H1 (cell line): ENCODE data around the gene ISG15. TPM values are rescaled to one million over a fixed set of nuclear protein-coding genes. Genes with fewer than 3 reads are reported as not detected.

Experiments used
- CTCF ChIA-PET: fragments of 300-600 bp; sonication (Branson Sonifier 250); formaldehyde crosslinking; loops from one replicate; lab custom pipeline; 2021; ENCODE audit not compliant: partially characterized antibody; lab: Charles Lee
- POLR2A ChIA-PET: fragments of 300-600 bp; sonication (Branson Sonifier 250); formaldehyde crosslinking; loops from one replicate; lab custom pipeline; 2021; ENCODE audit warnings: inconsistent platforms; ENCODE audit not compliant: partially characterized antibody; lab: Charles Lee
- DNase-seq, 2 experiments: peaks; one replicate each; pipeline versions ENCODE4 v3.0.0 to v3.0.0-alpha.2; 2010 to 2022; ENCODE audit warnings: low spot score in 2 of 2, low read depth in 1 of 2, mixed read lengths in 1 of 2
- FAIRE-seq: peaks from 2 replicates; lab custom pipeline; 2011; peaks lifted over from hg19 to GRCh38; lab: Jason Lieb, UNC
- H2AFZ ChIP-seq: 2 replicates; pipeline ENCODE4 v1.8.1; 2012; ENCODE audit warnings: low read length, inconsistent platforms
- H2AK5ac ChIP-seq: 2 replicates; pipeline ENCODE4 v1.6.1; 2013; ENCODE audit warnings: low read depth, low read length
- H2BK120ac ChIP-seq: replicated peaks from 2 replicates; pipeline ENCODE3; 2013; ENCODE audit warnings: low read depth, low read length, inconsistent platforms
- H2BK12ac ChIP-seq: 2 replicates; pipeline ENCODE4 v1.6.1; 2013; ENCODE audit warnings: low read depth, low read length
- H2BK15ac ChIP-seq: 2 replicates; pipeline ENCODE4 v1.6.1; 2013; ENCODE audit warnings: low read length
- H2BK20ac ChIP-seq: 2 replicates; pipeline ENCODE4 v1.6.1; 2013; ENCODE audit warnings: low read length
- H2BK5ac ChIP-seq: 2 replicates; pipeline ENCODE4 v1.6.1; 2013; ENCODE audit warnings: low read depth, low read length
- H3K14ac ChIP-seq: 2 replicates; pipeline ENCODE4 v1.6.1; 2013; ENCODE audit warnings: inconsistent platforms; ENCODE audit not compliant: insufficient read length
- H3K18ac ChIP-seq: 2 replicates; pipeline ENCODE4 v1.6.1; 2013; ENCODE audit warnings: low read length; ENCODE audit errors: extremely low read depth
- H3K23ac ChIP-seq: 2 replicates; pipeline ENCODE4 v1.6.1; 2013; ENCODE audit warnings: inconsistent platforms; ENCODE audit not compliant: insufficient read length
- H3K23me2 ChIP-seq: 2 replicates; pipeline ENCODE4 v1.6.1; 2013; ENCODE audit warnings: low read depth, low read length
- H3K27ac ChIP-seq: 2 replicates; pipeline ENCODE4 v1.6.1; 2011; ENCODE audit warnings: low read depth, low read length, inconsistent platforms
- H3K27me3 ChIP-seq, 4 experiments: replicated peaks in 1 of 4; 1 replicate in 1 of 4; 2 replicates in 3 of 4; pipeline versions ENCODE4 v1.6.1 to v1.8.1; 2011 to 2013; ENCODE audit warnings: low read length in 3 of 4, mild to moderate bottlenecking in 3 of 4, inconsistent platforms in 2 of 4, mixed read lengths in 2 of 4, moderate library complexity in 1 of 4; ENCODE audit not compliant: control insufficient read depth in 3 of 4, insufficient read depth in 3 of 4; ENCODE audit errors: extremely low read depth in 1 of 4
- H3K36me3 ChIP-seq, 4 experiments: 2 replicates each; pipeline versions ENCODE4 v1.6.1 to v1.8.1; 2011 to 2013; ENCODE audit warnings: mild to moderate bottlenecking in 4 of 4, low read length in 3 of 4, moderate library complexity in 2 of 4, control low read depth in 1 of 4, inconsistent platforms in 1 of 4; ENCODE audit not compliant: insufficient read depth in 4 of 4, control insufficient read depth in 2 of 4
- H3K4ac ChIP-seq: replicated peaks from 2 replicates; pipeline ENCODE3; 2013; ENCODE audit warnings: low read length, low read depth, mixed read lengths, inconsistent platforms; ENCODE audit not compliant: insufficient read length
- H3K4me1 ChIP-seq, 4 experiments: replicated peaks in 1 of 4; 1 replicate in 1 of 4; 2 replicates in 3 of 4; pipeline versions ENCODE4 v1.6.1 to v1.8.1; 2011 to 2013; ENCODE audit warnings: low read length in 3 of 4, inconsistent platforms in 2 of 4, mixed read lengths in 1 of 4; ENCODE audit not compliant: insufficient read depth in 4 of 4, control insufficient read depth in 3 of 4
- H3K4me2 ChIP-seq, 2 experiments: 2 replicates each; pipeline versions ENCODE4 v1.6.1 to v1.8.1; 2011 to 2013; ENCODE audit warnings: low read depth in 2 of 2, low read length in 2 of 2, control low read depth in 1 of 2, inconsistent platforms in 1 of 2, mild to moderate bottlenecking in 1 of 2; ENCODE audit not compliant: insufficient read depth in 1 of 2
- H3K4me3 ChIP-seq, 4 experiments: fragments of 200-600, 300-600 bp in 1 of 4; sonication (generic), shearing (Covaris generic), sonication (Bioruptor Twin) in 1 of 4; 2 replicates each; pipeline versions ENCODE4 v1.5.1 to v1.8.1; 2011 to 2016; ENCODE audit warnings: low read length in 4 of 4, low read depth in 3 of 4, control low read depth in 2 of 4, inconsistent platforms in 2 of 4, mild to moderate bottlenecking in 2 of 4, mixed read lengths in 1 of 4, moderate library complexity in 1 of 4; ENCODE audit not compliant: insufficient read depth in 2 of 4; ENCODE audit errors: extremely low read depth in 1 of 4
- H3K56ac ChIP-seq: replicated peaks from 2 replicates; pipeline ENCODE3; 2013; ENCODE audit warnings: low read depth, mild to moderate bottlenecking, mixed read lengths, low read length, inconsistent platforms; ENCODE audit not compliant: insufficient read length
- H3K79me1 ChIP-seq: 2 replicates; pipeline ENCODE4 v1.6.1; 2013; ENCODE audit warnings: low read depth, low read length, control low read depth
- H3K79me2 ChIP-seq, 2 experiments: 2 replicates each; pipeline versions ENCODE4 v1.6.1 to v1.8.1; 2012 to 2013; ENCODE audit warnings: low read length in 2 of 2, mild to moderate bottlenecking in 2 of 2, inconsistent platforms in 1 of 2; ENCODE audit not compliant: insufficient read depth in 2 of 2, control insufficient read depth in 1 of 2
- H3K9ac ChIP-seq, 4 experiments: replicated peaks in 1 of 4; 1 replicate in 1 of 4; 2 replicates in 3 of 4; pipeline versions ENCODE4 v1.6.1 to v1.8.1; 2011 to 2013; ENCODE audit warnings: low read depth in 3 of 4, low read length in 3 of 4, control low read depth in 2 of 4, mild to moderate bottlenecking in 2 of 4, moderate library complexity in 2 of 4, inconsistent platforms in 1 of 4; ENCODE audit errors: extremely low read depth in 1 of 4
- H3K9me3 ChIP-seq, 2 experiments: 2 replicates each; pipeline versions ENCODE4 v1.6.1 to v1.8.1; 2012 to 2013; ENCODE audit warnings: mild to moderate bottlenecking in 2 of 2, moderate library complexity in 2 of 2, control low read depth in 1 of 2, inconsistent platforms in 1 of 2, low read depth in 1 of 2, low read length in 1 of 2, mixed read lengths in 1 of 2; ENCODE audit not compliant: insufficient read depth in 2 of 2
- H4K20me1 ChIP-seq, 2 experiments: replicated peaks in 1 of 2; 2 replicates each; pipeline versions ENCODE3 to v1.8.1; 2011 to 2013; ENCODE audit warnings: inconsistent platforms in 2 of 2, low read length in 2 of 2, mild to moderate bottlenecking in 1 of 2; ENCODE audit not compliant: insufficient read depth in 2 of 2, control insufficient read depth in 1 of 2
- H4K5ac ChIP-seq: 2 replicates; pipeline ENCODE4 v1.6.1; 2013; ENCODE audit warnings: low read length, low read depth, mixed read lengths, inconsistent platforms; ENCODE audit not compliant: insufficient read length
- H4K8ac ChIP-seq: 2 replicates; pipeline ENCODE4 v1.8.0; 2013; ENCODE audit warnings: mild to moderate bottlenecking, moderate library complexity, low read length, inconsistent platforms; ENCODE audit not compliant: insufficient read depth; ENCODE audit errors: extremely low read depth
- H4K91ac ChIP-seq: replicated peaks from 2 replicates; pipeline ENCODE3; 2013; ENCODE audit warnings: low read length, mixed read lengths, inconsistent platforms; ENCODE audit not compliant: insufficient read length
- KDM4A ChIP-seq: IDR thresholded peaks from one replicate; pipeline ENCODE4 v1.7.1; 2012; ENCODE audit warnings: low read depth, mild to moderate bottlenecking, moderate library complexity, low read length, inconsistent platforms; ENCODE audit not compliant: severe bottlenecking
- KDM5A ChIP-seq: fragments of 200-600 bp; IDR thresholded peaks from 2 replicates; pipeline ENCODE4 v1.7.1; 2012; ENCODE audit warnings: mild to moderate bottlenecking, low read length, inconsistent platforms, mixed read lengths
- POLR2AphosphoS5 ChIP-seq: IDR thresholded peaks from 2 replicates; pipeline ENCODE4 v1.6.1; 2011; ENCODE audit warnings: low read depth, low read length
- RNF2 ChIP-seq: fragments of 200-900, 300-1000 bp; sonication (generic); IDR thresholded peaks from 2 replicates; pipeline ENCODE4 v1.7.1; 2016; ENCODE audit warnings: borderline replicate concordance, low read depth, mild to moderate bottlenecking, antibody characterized with exemption, low read length; ENCODE audit not compliant: poor library complexity, severe bottlenecking; ENCODE audit errors: missing control alignments
- TAF1 ChIP-seq: IDR thresholded peaks from 2 replicates; pipeline ENCODE4 v1.6.1; 2011; ENCODE audit warnings: mild to moderate bottlenecking, low read depth, low read length
- TBP ChIP-seq: IDR thresholded peaks from 2 replicates; pipeline ENCODE4 v1.6.1; 2011; ENCODE audit warnings: low read depth, low read length, improper control_type of control experiment
- TEAD4 ChIP-seq: IDR thresholded peaks from 2 replicates; pipeline ENCODE4 v1.6.1; 2012; ENCODE audit warnings: low read depth, low read length, inconsistent platforms, mixed read lengths
- WGBS, 2 experiments: shearing (Covaris generic) in 1 of 2; methylation state at CpG; one replicate each; pipeline versions ENCODE4 v1.1.6 to v1.1.7; 2013 to 2015; ENCODE audit warnings: low lambda C conversion rate in 2 of 2, mixed read lengths in 2 of 2, inconsistent platforms in 1 of 2, low coverage in 1 of 2, missing lambda C conversion rate in 1 of 2; ENCODE audit not compliant: insufficient replicate concordance in 2 of 2, insufficient coverage in 1 of 2, insufficient read length in 1 of 2; ENCODE audit errors: extremely low coverage in 1 of 2, missing lambda C conversion rate in 1 of 2; 5-methylcytosine and 5-hydroxymethylcytosine counted together
- long read RNA-seq, 2 experiments: library from RNA in 1 of 2; library from capped mRNA in 1 of 2; stranded (forward); transcript quantifications; one replicate each; pipeline ENCODE4 v2.0.0, GENCODE V29; 2021; ENCODE audit warnings: inconsistent platforms in 1 of 2
- polyA minus RNA-seq, 3 experiments: library from RNA; depleted of rRNA, polyadenylated mRNA; stranded (reverse); fragments of >200 nt; gene quantifications; 1 replicate in 2 of 3; 2 replicates in 1 of 3; pipeline ENCODE4 v1.2.3, GENCODE V29; 2011
- polyA plus RNA-seq, 7 experiments: library from polyadenylated mRNA; depleted of rRNA in 3 of 7; stranded (reverse) in 5 of 7; unstranded in 2 of 7; fragments of >200 nt in 5 of 7; fragments of 200-250 nt in 2 of 7; gene quantifications; 1 replicate in 5 of 7; 2 replicates in 1 of 7; 4 replicates in 1 of 7; pipeline versions ENCODE4 v1.2.1 to v1.2.3, GENCODE V29; 2011 to 2013; ENCODE audit warnings: missing spikeins in 2 of 7, mixed read lengths in 2 of 7
- total RNA-seq: library from RNA; stranded (reverse); fragmentation: NEBNext Ultra II Directional; extraction: Animal tissue kit (Norgen Biotek cat#: 25700); gene quantifications from 2 replicates; pipeline ENCODE4 v1.2.1, GENCODE V29; 2021

The ISG15 gene
- total RNA-seq (27.7 and 29.3 TPM in 2 replicates), polyA plus RNA-seq (2011; rRNA removed) (121 and 123 TPM in 2 replicates), polyA minus RNA-seq (2011; rRNA and poly(A)+ RNA removed) (6.5 and 11.0 TPM in 2 replicates)
- polyA plus RNA-seq (2011; cell fraction: cytosol; rRNA removed), result 83.6 TPM
- 56.0 TPM for polyA plus RNA-seq (2011; cell fraction: nucleus; rRNA removed)
- 15.3 to 54.0 TPM (median 48.7 TPM) in 4 replicates for polyA plus RNA-seq (2012, experiment 1 of 2)
- polyA plus RNA-seq (2012, experiment 2 of 2), result 32.5 TPM
- 35.2 TPM for polyA plus RNA-seq (2013, experiment 1 of 2)
- 36.8 TPM for polyA plus RNA-seq (2013, experiment 2 of 2)
- 18.9 TPM for polyA minus RNA-seq (2011; cell fraction: cytosol; rRNA and poly(A)+ RNA removed)
- polyA minus RNA-seq (2011; cell fraction: nucleus; rRNA and poly(A)+ RNA removed), result 13.1 TPM
- long read RNA-seq, experiment 1, transcript ISG15-201 (2 exons, 711 nt), result major isoform, 9 of 10 reads
- long read RNA-seq, experiment 1, partial matches to known transcripts, result 1 of 10 reads
- long read RNA-seq, experiment 1, other reads (novel, unspliced or antisense), result 0 of 10 reads
- long read RNA-seq, experiment 2, result 0 reads

- Histone ChIP-seq H3K4me3 (peak within 1 kb of the TSS; percentile 37 to 64 (median 59)), H2AK5ac (peak within 1 kb of the TSS; percentile 69; the same call in 1 of the 2 replicates), H3K36me3 (no peaks in the 10 kb centered on the region), H3K23ac (no peak within 1 kb of the TSS), H2BK20ac (peak within 1 kb of the TSS; percentile 98), H2AFZ (peak within 1 kb of the TSS; percentile 29; the same call in 1 of the 2 replicates), H2BK15ac (peak within 1 kb of the TSS; percentile 99), H3K14ac (no peak within 1 kb of the TSS), H3K9me3 (no peaks in the 10 kb centered on the region), H3K27me3 (peaks cover 0 to 3% (median 0%) of the 10 kb centered on the region in 4 experiments; a peak in 3 of 7 replicates), H2BK12ac (peak within 1 kb of the TSS; percentile 99), H4K91ac (peak within 1 kb of the TSS; percentile 68), H3K23me2 (peaks cover 6% of the 10 kb centered on the region), H3K4ac (peak within 1 kb of the TSS; percentile 81), H2BK120ac (no peak within 1 kb of the TSS), H4K5ac (peak within 1 kb of the TSS; percentile 71), H4K8ac (peak within 1 kb of the TSS; percentile 97), H3K79me2 (no peaks in the 10 kb centered on the region), H3K56ac (peak within 1 kb of the TSS; percentile 5), H3K27ac (peak within 1 kb of the TSS; percentile 61; the same call in 1 of the 2 replicates), H3K18ac (peak within 1 kb of the TSS; percentile 90), H3K79me1 (no peaks in the 10 kb centered on the region), H3K4me2 (peak within 1 kb of the TSS; percentile 76 to 98), H2BK5ac (peak within 1 kb of the TSS; percentile 92), H4K20me1 (no peaks in the 10 kb centered on the region), H3K9ac (peak within 1 kb of the TSS in 3 of 4 experiments; percentile 46 to 62 (median 60); a peak in 5 of 7 replicates), H3K4me1 (peaks cover 0 to 21% (median 15%) of the 10 kb centered on the region in 4 experiments; a peak in 6 of 7 replicates)
- FAIRE-seq, result peak; percentile 60
- ChIA-PET POLR2A (interaction anchor here (0.6 to 14.9 kb wide), 9 partner anchors 10 to 609 kb away, joined by 3 to 245 read pairs (median 6); no protein-coding TSS in a partner anchor), CTCF (interaction anchor here (0.5 to 7.8 kb wide), 12 partner anchors 8 to 109 kb away, joined by 3 to 74 read pairs (median 10); partner anchors contain the start of genes HES4 and PERM1)
- 13% methylated on average over 29 of the region's 30 CpGs; no CpG with 5 or more reads in 1 of the 2 experiments for WGBS, 2 experiments
- peak in 1 of 2 experiments; percentile 86 for DNase-seq
- TF ChIP-seq TAF1, result peak; percentile 55; the same call in 1 of the 2 replicates
- no peak for TF ChIP-seq KDM5A
- no peak for TF ChIP-seq RNF2
- TF ChIP-seq TBP, result peak; percentile 80
- peak; percentile 57 for TF ChIP-seq KDM4A
- TF ChIP-seq TEAD4, result no peak
- peak; percentile 23; the same call in 1 of the 2 replicates for TF ChIP-seq POLR2AphosphoS5
Measured at GRCh38 chr1:1013105-1013921, at the start of gene ISG15. Gene ISG15, plus strand, starts transcription at chr1:1013497. Its CDS starts 77 bp downstream, at chr1:1013574.
